HCT116 (cell line): ENCODE results near the gene CPNE4. TPM values are rescaled to one million over a fixed set of nuclear protein-coding genes. Genes with fewer than 3 reads are reported as not detected.

ENCODE experiments used
- ATAC-seq: fragments of 200-7000 bp; cut with Tn5 transposase; 2 replicates; pipeline ENCODE4 v1.9.1; 2020; ENCODE audit warnings: mild to moderate bottlenecking, moderate library complexity
- BruUV-seq: library from RNA; stranded (reverse); fragments of 400-500 nt; replicated peaks from 2 replicates; lab custom pipeline; 2021; lab: Mats Ljungman, UMichigan
- CTCF ChIA-PET: fragments of 300-600 bp; sonication (Branson Sonifier 250); formaldehyde crosslinking; loops from one replicate; lab custom pipeline; 2021; ENCODE audit warnings: antibody characterized with exemption; lab: Charles Lee
- POLR2A ChIA-PET: fragments of 300-600, 350-600 bp; sonication (Branson Sonifier 250); formaldehyde crosslinking; loops from one replicate; lab custom pipeline; 2021; ENCODE audit warnings: antibody characterized with exemption; lab: Charles Lee
- RAD21 ChIA-PET, 2 experiments: fragments of 300-600 bp; sonication (Branson Sonifier 250); formaldehyde crosslinking; loops; one replicate each; lab custom pipeline; 2023; ENCODE audit warnings: low total read pairs in 2 of 2; ENCODE audit not compliant: uncharacterized antibody in 2 of 2, unreplicated experiment in 2 of 2, low non-redundant PET in 1 of 2; lab: Charles Lee
- DNase-seq: peaks from one replicate; pipeline ENCODE4 v3.0.0-alpha.2; 2010; ENCODE audit warnings: low read depth, low spot score
- H2AFZ ChIP-seq: fragments of 200-600 bp; shearing (Covaris generic), sonication (generic); 2 replicates; pipeline ENCODE4 v1.6.1; 2017; ENCODE audit warnings: low read depth, mixed run types, mixed read lengths, antibody characterized with exemption, low read length; ENCODE audit not compliant: poor library complexity, severe bottlenecking
- H3K27ac ChIP-seq: 2 replicates; pipeline ENCODE4 v1.5.1; 2012; ENCODE audit warnings: low read depth, low read length
- H3K27me3 ChIP-seq: fragments of 200-600 bp; sonication (generic); 2 replicates; pipeline ENCODE4 v1.6.1; 2016; ENCODE audit warnings: mixed run types, low read length, mixed read lengths; ENCODE audit not compliant: insufficient read depth
- H3K36me3 ChIP-seq, 2 experiments: fragments of 200-500 bp in 1 of 2; fragments of 200-600 bp in 1 of 2; sonication (Bioruptor generic) in 1 of 2; sonication (generic) in 1 of 2; 2 replicates each; pipeline versions ENCODE4 v1.5.1 to v1.6.1; 2014 to 2016; ENCODE audit warnings: low read length in 2 of 2, inconsistent platforms in 1 of 2, mixed read lengths in 1 of 2, mixed run types in 1 of 2; ENCODE audit not compliant: insufficient read depth in 2 of 2, control insufficient read depth in 1 of 2
- H3K4me1 ChIP-seq, 2 experiments: fragments of 200-600 bp in 1 of 2; sonication (generic) in 1 of 2; 2 replicates each; pipeline versions ENCODE4 v1.5.1 to v1.6.1; 2012 to 2017; ENCODE audit warnings: low read length in 2 of 2, inconsistent platforms in 1 of 2, mild to moderate bottlenecking in 1 of 2, mixed read lengths in 1 of 2, mixed run types in 1 of 2, moderate library complexity in 1 of 2; ENCODE audit not compliant: insufficient read depth in 2 of 2, control insufficient read depth in 1 of 2
- H3K4me2 ChIP-seq: fragments of 200-600 bp; sonication (generic); 2 replicates; pipeline ENCODE4 v1.6.1; 2017; ENCODE audit warnings: mixed run types, low read length, mixed read lengths
- H3K4me3 ChIP-seq, 2 experiments: fragments of 200-600 bp in 1 of 2; sonication (generic) in 1 of 2; replicated peaks in 1 of 2; 2 replicates each; pipeline ENCODE4 v1.5.1; 2011 to 2016; ENCODE audit warnings: low read length in 2 of 2, control low read depth in 1 of 2, low read depth in 1 of 2, mild to moderate bottlenecking in 1 of 2, mixed read lengths in 1 of 2, mixed run types in 1 of 2
- H3K79me2 ChIP-seq: fragments of 200-600 bp; sonication (generic); 2 replicates; pipeline ENCODE4 v1.6.1; 2017; ENCODE audit warnings: mild to moderate bottlenecking, mixed run types, low read length, moderate library complexity, mixed read lengths; ENCODE audit not compliant: insufficient read depth
- H3K9ac ChIP-seq: fragments of 200-600 bp; sonication (generic); 2 replicates; pipeline ENCODE4 v1.6.1; 2016; ENCODE audit warnings: low read length, mixed read lengths
- H3K9me2 ChIP-seq: fragments of 200-600 bp; sonication (generic), shearing (Covaris generic); 2 replicates; pipeline ENCODE4 v1.6.1; 2017; ENCODE audit warnings: mixed run types, mild to moderate bottlenecking, moderate library complexity; ENCODE audit not compliant: insufficient read depth
- H3K9me3 ChIP-seq, 2 experiments: fragments of 200-500 bp in 1 of 2; fragments of 200-600 bp in 1 of 2; sonication (Bioruptor generic) in 1 of 2; sonication (generic) in 1 of 2; 2 replicates each; pipeline ENCODE4 v1.6.1; 2014 to 2017; ENCODE audit warnings: low read length in 2 of 2, mixed read lengths in 2 of 2, inconsistent platforms in 1 of 2, low read depth in 1 of 2, mild to moderate bottlenecking in 1 of 2, mixed run types in 1 of 2, moderate library complexity in 1 of 2; ENCODE audit not compliant: control insufficient read depth in 1 of 2, insufficient read depth in 1 of 2
- H4K20me1 ChIP-seq: fragments of 200-600 bp; sonication (generic), shearing (Covaris generic); 2 replicates; pipeline ENCODE4 v1.6.1; 2017; ENCODE audit warnings: mixed run types, mild to moderate bottlenecking, moderate library complexity; ENCODE audit not compliant: insufficient read depth
- CBX3 ChIP-seq: IDR thresholded peaks from 2 replicates; pipeline ENCODE4 v1.6.1; 2012; ENCODE audit warnings: low read depth
- CEBPB ChIP-seq: IDR thresholded peaks from 2 replicates; pipeline ENCODE4 v1.6.1; 2012; ENCODE audit warnings: low read depth
- EGR1 ChIP-seq: IDR thresholded peaks from 2 replicates; pipeline ENCODE4 v1.6.1; 2012; ENCODE audit warnings: low read depth
- ELF1 ChIP-seq: IDR thresholded peaks from 2 replicates; pipeline ENCODE4 v1.6.1; 2012; ENCODE audit warnings: low read depth, borderline replicate concordance
- EZH2 ChIP-seq: fragments of 200-600 bp; sonication (generic); IDR thresholded peaks from 2 replicates; pipeline ENCODE4 v1.6.1; 2017; ENCODE audit warnings: antibody characterized with exemption, mixed run types
- EZH2phosphoT487 ChIP-seq: fragments of 200-600 bp; IDR thresholded peaks from 2 replicates; pipeline ENCODE4 v1.6.1; 2018; ENCODE audit warnings: antibody characterized with exemption, borderline replicate concordance
- FOSL1 ChIP-seq: IDR thresholded peaks from 2 replicates; pipeline ENCODE4 v1.6.1; 2012; ENCODE audit warnings: low read depth
- JUND ChIP-seq: IDR thresholded peaks from 2 replicates; pipeline ENCODE4 v1.6.1; 2012
- POLR2A ChIP-seq: IDR thresholded peaks from 2 replicates; pipeline ENCODE4 v1.7.0; 2011; ENCODE audit warnings: borderline replicate concordance; ENCODE audit not compliant: insufficient read depth, insufficient read length; ENCODE audit errors: extremely low read depth
- POLR2AphosphoS5 ChIP-seq: IDR thresholded peaks from 2 replicates; pipeline ENCODE4 v1.6.1; 2011; ENCODE audit warnings: mild to moderate bottlenecking, low read depth, low read length, moderate library complexity
- RAD21 ChIP-seq: IDR thresholded peaks from 2 replicates; pipeline ENCODE4 v1.6.1; 2012; ENCODE audit warnings: low read depth, mild to moderate bottlenecking
- SRF ChIP-seq: IDR thresholded peaks from 2 replicates; pipeline ENCODE4 v1.6.1; 2012; ENCODE audit warnings: low read depth
- YY1 ChIP-seq: IDR thresholded peaks from 2 replicates; pipeline ENCODE4 v1.6.1; 2011; ENCODE audit warnings: low read length, low read depth, moderate library complexity, mild to moderate bottlenecking; ENCODE audit not compliant: insufficient replicate concordance; ENCODE audit errors: extremely low read depth
- ZFX ChIP-seq: fragments of 450-650 bp; IDR thresholded peaks from 2 replicates; pipeline ENCODE4 v1.6.1; 2017
- intact Hi-C: fragments of 100-400 bp; cut with micrococcal nuclease; formaldehyde crosslinking; loops from 2 replicates; pipeline ENCODE4 v1.10.0; 2022
- total RNA-seq: library from RNA; stranded (reverse); gene quantifications from one replicate; pipeline ENCODE4 v1.2.1, GENCODE V29; 2021; ENCODE audit not compliant: unreplicated experiment
- TF ChIP-seq, protein P1 (sequence below): IDR thresholded peaks from 2 replicates; pipeline ENCODE4 v1.6.1; 2011; ENCODE audit warnings: mild to moderate bottlenecking, low read length, moderate library complexity; ENCODE audit not compliant: insufficient replicate concordance; ENCODE audit errors: extremely low read depth
- TF ChIP-seq, protein P2 (sequence below): IDR thresholded peaks from 2 replicates; pipeline ENCODE4 v1.6.1; 2012
- TF ChIP-seq, protein P3 (sequence below): IDR thresholded peaks from 2 replicates; pipeline ENCODE4 v1.6.1; 2012
- TF ChIP-seq, protein P4 (sequence below), 3 experiments: fragments of 200-600 bp in 1 of 3; sonication (generic) in 1 of 3; IDR thresholded peaks in 2 of 3; conservative IDR thresholded peaks in 1 of 3; 2 replicates each; pipeline ENCODE4 v1.5.1; 2012 to 2017; ENCODE audit warnings: low read depth in 2 of 3, low read length in 2 of 3, antibody characterized with exemption in 1 of 3, borderline replicate concordance in 1 of 3, control low read depth in 1 of 3, mild to moderate bottlenecking in 1 of 3, mixed read lengths in 1 of 3, mixed run types in 1 of 3, moderate library complexity in 1 of 3; ENCODE audit not compliant: insufficient read depth in 1 of 3
- TF ChIP-seq, protein P5 (sequence below): IDR thresholded peaks from 2 replicates; pipeline ENCODE4 v1.6.1; 2012; ENCODE audit warnings: low read depth

The CPNE4 gene
- total RNA-seq, 1 experiment from 2014 or later, result not detected

DNA sequence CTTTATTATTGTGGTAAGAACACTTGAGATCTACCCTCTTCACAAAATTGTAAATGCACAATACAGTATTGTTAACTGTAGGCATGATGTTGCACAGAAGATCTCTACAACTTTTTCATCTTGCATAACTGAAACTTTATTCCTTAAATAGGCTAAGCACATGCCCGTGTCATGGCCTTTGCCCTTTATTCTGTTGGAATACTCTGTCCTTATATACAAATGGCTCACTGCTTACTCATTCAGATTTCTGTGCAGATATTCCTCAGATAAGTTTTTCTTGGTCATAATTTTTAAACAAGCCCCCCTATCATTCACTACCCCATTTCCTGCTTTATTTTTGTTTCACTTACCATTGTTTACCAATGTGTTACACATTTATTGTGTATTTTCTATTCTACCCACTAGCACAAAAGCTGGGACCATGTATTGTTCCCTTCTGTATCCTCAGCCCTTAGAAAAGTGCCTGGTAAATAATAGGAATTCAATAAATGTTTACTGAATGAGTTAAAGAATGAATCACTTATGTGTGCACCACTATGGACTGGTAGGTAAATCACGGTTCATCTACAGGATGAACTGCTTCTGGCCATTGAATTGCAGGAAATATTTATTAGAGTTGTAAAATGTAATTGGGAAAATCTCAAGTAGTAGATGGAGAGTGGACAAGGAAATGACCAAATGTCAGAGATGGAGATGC lies 151.0 kb downstream of the CPNE4 start:
- ATAC-seq (no peak), DNase-seq (no peak)
- BruUV-seq, result no TSS peak
- no peak overlapping the region for H3K4me2 ChIP-seq
- no peaks in the 10 kb centered on the region for H3K4me1 ChIP-seq
- H3K27me3 ChIP-seq, result peaks cover 9% of the 10 kb centered on the region
- H3K4me3 ChIP-seq, result no peak overlapping the region
- H3K27ac ChIP-seq, result no peak overlapping the region
- ChIA-PET POLR2A (no interaction called here), CTCF (no interaction called here), RAD21 (no interaction called here)
- H3K9me3 ChIP-seq, result no peaks in the 10 kb centered on the region
- H3K36me3 ChIP-seq, result no peaks in the 10 kb centered on the region
- H3K9ac ChIP-seq, result no peak overlapping the region
- H4K20me1 ChIP-seq, result no peaks in the 10 kb centered on the region
- no peaks in the 10 kb centered on the region for H3K79me2 ChIP-seq
- TF ChIP-seq POLR2A, result no peak
- TF ChIP-seq CEBPB, result no peak
- TF ChIP-seq EZH2, result no peak
- TF ChIP-seq SRF, result no peak
- TF ChIP-seq, protein P1, sequence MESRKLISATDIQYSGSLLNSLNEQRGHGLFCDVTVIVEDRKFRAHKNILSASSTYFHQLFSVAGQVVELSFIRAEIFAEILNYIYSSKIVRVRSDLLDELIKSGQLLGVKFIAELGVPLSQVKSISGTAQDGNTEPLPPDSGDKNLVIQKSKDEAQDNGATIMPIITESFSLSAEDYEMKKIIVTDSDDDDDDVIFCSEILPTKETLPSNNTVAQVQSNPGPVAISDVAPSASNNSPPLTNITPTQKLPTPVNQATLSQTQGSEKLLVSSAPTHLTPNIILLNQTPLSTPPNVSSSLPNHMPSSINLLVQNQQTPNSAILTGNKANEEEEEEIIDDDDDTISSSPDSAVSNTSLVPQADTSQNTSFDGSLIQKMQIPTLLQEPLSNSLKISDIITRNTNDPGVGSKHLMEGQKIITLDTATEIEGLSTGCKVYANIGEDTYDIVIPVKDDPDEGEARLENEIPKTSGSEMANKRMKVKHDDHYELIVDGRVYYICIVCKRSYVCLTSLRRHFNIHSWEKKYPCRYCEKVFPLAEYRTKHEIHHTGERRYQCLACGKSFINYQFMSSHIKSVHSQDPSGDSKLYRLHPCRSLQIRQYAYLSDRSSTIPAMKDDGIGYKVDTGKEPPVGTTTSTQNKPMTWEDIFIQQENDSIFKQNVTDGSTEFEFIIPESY, result no peak
- TF ChIP-seq JUND, result no peak
- TF ChIP-seq, protein P2, sequence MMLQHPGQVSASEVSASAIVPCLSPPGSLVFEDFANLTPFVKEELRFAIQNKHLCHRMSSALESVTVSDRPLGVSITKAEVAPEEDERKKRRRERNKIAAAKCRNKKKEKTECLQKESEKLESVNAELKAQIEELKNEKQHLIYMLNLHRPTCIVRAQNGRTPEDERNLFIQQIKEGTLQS, result no peak
- TF ChIP-seq FOSL1, result no peak
- TF ChIP-seq, protein P3, sequence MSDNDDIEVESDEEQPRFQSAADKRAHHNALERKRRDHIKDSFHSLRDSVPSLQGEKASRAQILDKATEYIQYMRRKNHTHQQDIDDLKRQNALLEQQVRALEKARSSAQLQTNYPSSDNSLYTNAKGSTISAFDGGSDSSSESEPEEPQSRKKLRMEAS, result no peak
- no peak for TF ChIP-seq POLR2AphosphoS5
- no peak for TF ChIP-seq ELF1
- TF ChIP-seq, protein P4, sequence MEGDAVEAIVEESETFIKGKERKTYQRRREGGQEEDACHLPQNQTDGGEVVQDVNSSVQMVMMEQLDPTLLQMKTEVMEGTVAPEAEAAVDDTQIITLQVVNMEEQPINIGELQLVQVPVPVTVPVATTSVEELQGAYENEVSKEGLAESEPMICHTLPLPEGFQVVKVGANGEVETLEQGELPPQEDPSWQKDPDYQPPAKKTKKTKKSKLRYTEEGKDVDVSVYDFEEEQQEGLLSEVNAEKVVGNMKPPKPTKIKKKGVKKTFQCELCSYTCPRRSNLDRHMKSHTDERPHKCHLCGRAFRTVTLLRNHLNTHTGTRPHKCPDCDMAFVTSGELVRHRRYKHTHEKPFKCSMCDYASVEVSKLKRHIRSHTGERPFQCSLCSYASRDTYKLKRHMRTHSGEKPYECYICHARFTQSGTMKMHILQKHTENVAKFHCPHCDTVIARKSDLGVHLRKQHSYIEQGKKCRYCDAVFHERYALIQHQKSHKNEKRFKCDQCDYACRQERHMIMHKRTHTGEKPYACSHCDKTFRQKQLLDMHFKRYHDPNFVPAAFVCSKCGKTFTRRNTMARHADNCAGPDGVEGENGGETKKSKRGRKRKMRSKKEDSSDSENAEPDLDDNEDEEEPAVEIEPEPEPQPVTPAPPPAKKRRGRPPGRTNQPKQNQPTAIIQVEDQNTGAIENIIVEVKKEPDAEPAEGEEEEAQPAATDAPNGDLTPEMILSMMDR (IDR thresholded peaks at IDR 0.05 in 2 of 3, conservative IDR thresholded peaks at IDR 0.05 in 1 of 3; ENCODE audit: borderline replicate concordance in 1 of 3, insufficient read depth in 1 of 3, low read depth in 2 of 3, low read length in 2 of 3), result no peak
- TF ChIP-seq, protein P5, sequence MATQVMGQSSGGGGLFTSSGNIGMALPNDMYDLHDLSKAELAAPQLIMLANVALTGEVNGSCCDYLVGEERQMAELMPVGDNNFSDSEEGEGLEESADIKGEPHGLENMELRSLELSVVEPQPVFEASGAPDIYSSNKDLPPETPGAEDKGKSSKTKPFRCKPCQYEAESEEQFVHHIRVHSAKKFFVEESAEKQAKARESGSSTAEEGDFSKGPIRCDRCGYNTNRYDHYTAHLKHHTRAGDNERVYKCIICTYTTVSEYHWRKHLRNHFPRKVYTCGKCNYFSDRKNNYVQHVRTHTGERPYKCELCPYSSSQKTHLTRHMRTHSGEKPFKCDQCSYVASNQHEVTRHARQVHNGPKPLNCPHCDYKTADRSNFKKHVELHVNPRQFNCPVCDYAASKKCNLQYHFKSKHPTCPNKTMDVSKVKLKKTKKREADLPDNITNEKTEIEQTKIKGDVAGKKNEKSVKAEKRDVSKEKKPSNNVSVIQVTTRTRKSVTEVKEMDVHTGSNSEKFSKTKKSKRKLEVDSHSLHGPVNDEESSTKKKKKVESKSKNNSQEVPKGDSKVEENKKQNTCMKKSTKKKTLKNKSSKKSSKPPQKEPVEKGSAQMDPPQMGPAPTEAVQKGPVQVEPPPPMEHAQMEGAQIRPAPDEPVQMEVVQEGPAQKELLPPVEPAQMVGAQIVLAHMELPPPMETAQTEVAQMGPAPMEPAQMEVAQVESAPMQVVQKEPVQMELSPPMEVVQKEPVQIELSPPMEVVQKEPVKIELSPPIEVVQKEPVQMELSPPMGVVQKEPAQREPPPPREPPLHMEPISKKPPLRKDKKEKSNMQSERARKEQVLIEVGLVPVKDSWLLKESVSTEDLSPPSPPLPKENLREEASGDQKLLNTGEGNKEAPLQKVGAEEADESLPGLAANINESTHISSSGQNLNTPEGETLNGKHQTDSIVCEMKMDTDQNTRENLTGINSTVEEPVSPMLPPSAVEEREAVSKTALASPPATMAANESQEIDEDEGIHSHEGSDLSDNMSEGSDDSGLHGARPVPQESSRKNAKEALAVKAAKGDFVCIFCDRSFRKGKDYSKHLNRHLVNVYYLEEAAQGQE, result no peak
- no peak for TF ChIP-seq EGR1
- TF ChIP-seq YY1, result no peak
- no peak for TF ChIP-seq CBX3
- TF ChIP-seq ZFX, result no peak
- no peak for TF ChIP-seq EZH2phosphoT487
- TF ChIP-seq RAD21, result no peak
- intact Hi-C loops, result no loop called here
- H2AFZ ChIP-seq, result no peak overlapping the region
- H3K9me2 ChIP-seq, result no peaks in the 10 kb centered on the region
